ENCODE measurements around the gene ZNF492.
"Not testable (repeated sequence)": the region's sequence is repeated elsewhere in the genome, so short reads cannot be mapped to it uniquely, and the experiment has no call there.

ZNF492 gene

DNA sequence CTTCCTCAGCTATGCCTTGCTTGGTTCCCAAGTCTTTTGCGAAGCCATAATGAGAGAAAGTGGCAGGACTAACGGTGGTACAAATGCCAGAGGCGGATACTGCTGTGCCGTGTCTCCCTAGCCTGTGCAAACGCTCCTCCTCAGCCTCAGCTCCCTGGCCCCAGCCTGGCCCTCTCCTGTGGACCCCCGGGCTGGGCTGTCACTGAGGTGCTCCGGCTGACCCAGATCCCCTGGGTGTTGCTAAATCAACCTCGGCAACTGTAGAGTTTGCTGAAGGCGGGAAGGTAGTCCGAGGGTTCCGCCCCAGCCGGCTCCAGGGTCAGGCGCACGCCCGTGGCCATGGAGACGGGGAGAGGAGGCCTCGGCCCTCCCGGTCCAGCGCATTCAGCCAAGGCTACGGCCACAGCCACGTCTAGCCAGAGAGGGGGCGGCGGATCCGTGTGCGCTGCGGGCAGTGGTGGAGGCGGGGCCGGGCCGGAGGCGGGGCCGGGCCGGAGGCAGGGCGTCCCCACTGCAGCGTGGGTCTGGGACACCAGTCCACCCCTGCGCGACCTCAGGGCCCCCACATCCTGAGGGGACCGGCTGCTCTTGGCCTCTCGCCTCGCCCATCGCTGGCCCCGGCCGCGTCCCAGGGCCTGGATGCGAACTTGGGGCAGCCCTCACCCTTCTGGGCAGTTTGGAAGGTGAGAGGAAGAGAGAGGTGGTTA is 16.4 kb upstream of the ZNF492 start:
- DNase-seq: no peak

GRCh38 chr19:22619371-22619770 is 14.8 kb upstream of the ZNF492 start:
- no peak for DNase-seq

DNA sequence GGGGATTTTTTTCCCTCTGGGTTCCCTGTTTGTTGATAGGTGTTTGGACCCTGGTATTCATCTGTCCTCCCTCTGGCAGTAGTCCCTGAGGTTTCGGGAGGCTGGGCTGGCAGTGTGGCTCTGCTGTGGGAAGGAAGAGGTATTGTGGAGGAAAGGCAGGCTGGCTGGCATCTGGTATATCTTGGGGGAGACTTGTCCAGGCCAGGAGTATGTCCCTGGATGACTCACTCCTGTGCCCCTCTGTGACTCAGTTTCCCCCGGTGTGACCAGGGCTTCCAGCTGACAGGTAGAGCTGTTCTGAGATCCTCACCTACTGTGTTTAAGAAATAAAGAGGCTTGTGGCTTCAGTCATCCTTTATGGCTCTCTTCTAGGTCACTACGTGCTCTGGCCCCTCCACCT is 14.2 kb upstream of the ZNF492 start:
- no peak for DNase-seq

GRCh38 chr19:22620401-22620800 is 13.7 kb upstream of the ZNF492 start:
- DNase-seq: no peak

- DNase-seq: no peak
These were observed 13.2 kb upstream of the ZNF492 start for GRCh38 chr19:22620912-22621311.

GRCh38 chr19:22622020-22622419 is 12.1 kb upstream of the ZNF492 start:
- no peak for DNase-seq

- no peak for DNase-seq
These were observed 11.0 kb upstream of the ZNF492 start for GRCh38 chr19:22622901-22623840.

- no peak for DNase-seq
These were observed 10.3 kb upstream of the ZNF492 start for GRCh38 chr19:22623841-22624221.

DNA sequence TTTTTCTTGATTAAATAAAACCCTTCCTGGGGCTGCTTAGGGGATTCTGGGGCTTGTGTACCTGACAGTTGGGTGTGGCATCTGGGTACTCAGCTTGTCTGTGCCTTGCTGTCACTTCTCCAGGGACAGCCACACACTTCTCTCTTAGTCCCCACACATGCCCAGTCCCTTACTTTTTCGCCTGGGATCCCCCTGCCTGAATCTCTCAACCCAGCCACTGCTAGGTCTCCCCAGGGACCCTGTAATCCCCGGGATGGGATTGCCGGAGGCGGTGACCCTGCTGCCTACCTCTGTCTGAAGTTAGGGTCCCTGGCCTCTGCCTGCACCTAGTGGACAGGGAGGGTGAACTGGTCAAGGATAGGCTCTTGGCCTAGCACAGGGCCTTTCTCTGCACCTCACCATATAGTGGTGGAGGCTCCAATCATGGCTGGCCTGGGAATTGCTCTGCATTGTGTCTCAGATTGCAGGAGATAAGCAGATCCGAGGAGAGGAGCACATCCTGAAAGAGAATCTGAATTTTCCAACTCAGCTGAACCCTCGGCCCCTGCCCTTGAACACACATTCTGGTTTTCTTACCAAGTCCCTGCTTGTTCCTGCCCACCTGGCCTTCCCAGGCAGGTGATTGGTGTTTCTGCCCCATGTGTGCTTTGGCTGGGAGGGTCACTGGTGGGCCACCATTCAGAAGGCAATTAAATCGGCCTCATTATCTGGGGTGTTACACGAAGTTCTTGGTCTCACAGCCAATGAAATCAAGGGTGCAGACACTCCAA is 8.7 kb upstream of the ZNF492 start:
- DNase-seq: no peak

DNA sequence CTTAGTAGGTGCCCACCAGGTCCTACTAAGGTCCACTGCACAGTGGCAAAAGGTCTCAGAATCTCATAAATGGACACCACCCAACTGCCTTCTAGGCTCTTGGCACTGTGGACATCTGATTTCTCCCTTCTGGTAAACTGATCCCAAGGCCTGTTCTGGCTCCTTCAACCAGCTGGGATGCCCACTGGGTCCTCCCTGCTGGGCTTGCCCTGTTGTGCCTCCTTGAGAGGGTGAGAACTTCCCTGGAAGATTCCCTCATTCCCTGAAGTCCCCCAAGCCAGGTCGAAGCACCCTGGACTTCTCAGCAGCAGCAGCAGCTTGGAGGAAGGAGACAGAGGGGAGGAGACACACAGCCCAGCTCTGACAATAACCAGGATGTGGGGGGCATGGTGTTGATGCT is 6.6 kb upstream of the ZNF492 start:
- no peak for DNase-seq

GRCh38 chr19:22628401-22628800 is 5.7 kb upstream of the ZNF492 start:
- DNase-seq: no peak

DNA sequence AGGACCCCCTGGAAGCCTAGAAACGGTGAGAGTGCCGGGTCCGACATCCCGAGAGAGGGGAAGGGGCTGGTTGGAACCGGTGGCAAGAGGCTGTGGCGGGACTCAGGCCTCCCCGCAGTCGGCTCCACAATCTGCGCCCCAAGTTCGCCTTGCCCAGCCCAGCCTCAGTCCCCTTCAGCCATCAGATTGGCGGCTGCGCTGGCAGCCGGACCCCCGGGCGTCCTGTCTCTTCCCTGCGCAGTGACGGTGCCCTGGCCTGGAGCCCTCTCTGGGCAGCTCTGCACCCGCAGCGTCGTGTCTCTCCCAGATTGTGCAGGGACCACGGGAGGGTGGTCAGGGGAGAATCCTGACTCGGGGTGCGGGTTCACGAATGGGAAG is 315 bp downstream of the ZNF492 start:
- no peak for DNase-seq

GRCh38 chr19:22685493-22685892 is 51.4 kb downstream of the ZNF492 start:
- DNase-seq: not testable (repeated sequence)

DNA sequence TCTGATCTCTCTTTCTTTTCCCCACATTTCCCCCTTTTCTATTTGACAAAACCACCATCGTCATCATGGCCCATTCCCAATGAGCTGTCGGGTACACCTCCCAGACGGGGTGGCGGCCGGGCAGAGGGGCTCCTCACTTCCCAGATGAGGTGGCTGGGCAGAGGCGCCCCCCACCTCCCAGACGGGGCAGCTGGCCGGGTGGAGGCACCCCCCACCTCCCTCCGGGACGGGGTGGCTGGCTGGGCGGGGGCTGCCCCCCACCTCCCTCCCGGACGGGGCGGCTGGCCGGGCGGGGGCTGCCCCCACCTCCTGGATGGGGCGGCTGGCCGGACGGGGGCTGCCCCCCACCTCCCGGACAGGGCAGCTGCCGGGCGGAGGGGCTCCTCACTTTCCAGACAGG is 68.5 kb downstream of the ZNF492 start:
- not testable (repeated sequence) for DNase-seq

GRCh38 chr19:22703096-22703495 is 69.0 kb downstream of the ZNF492 start:
- not testable (repeated sequence) for DNase-seq

GRCh38 chr19:22708983-22709382 is 74.9 kb downstream of the ZNF492 start:
- DNase-seq: no peak
